Endothelial cell of umbilical vein (primary cell): ENCODE data around the gene ITFG1. TPM values are rescaled to one million over a fixed set of nuclear protein-coding genes. Genes with fewer than 3 reads are reported as not detected.
"Not testable (repeated sequence)": the region's sequence is repeated elsewhere in the genome, so short reads cannot be mapped to it uniquely, and the experiment has no call there.

Source experiments
- BruUV-seq: library from RNA; stranded (reverse); fragments of 400-500 nt; replicated peaks from 2 replicates; lab custom pipeline; 2021; lab: Mats Ljungman, UMichigan
- CTCF ChIA-PET: fragments of 300-600, 350-600 bp; sonication (Branson Sonifier 250); formaldehyde crosslinking; loops from one replicate; lab custom pipeline; 2021; ENCODE audit warnings: antibody characterized with exemption, inconsistent platforms; lab: Charles Lee
- POLR2A ChIA-PET: fragments of 300-600, 350-600 bp; sonication (Branson Sonifier 250); formaldehyde crosslinking; loops from one replicate; lab custom pipeline; 2021; ENCODE audit warnings: antibody characterized with exemption, inconsistent platforms; lab: Charles Lee
- DNase-seq: peaks from one replicate; pipeline ENCODE4 v3.0.0-alpha.2; 2011; ENCODE audit warnings: low read depth, low spot score
- FAIRE-seq: peaks from 2 replicates; lab custom pipeline; 2011; peaks lifted over from hg19 to GRCh38; lab: Jason Lieb, UNC
- H2AFZ ChIP-seq: 2 replicates; pipeline ENCODE4 v1.6.0; 2012; ENCODE audit warnings: low read depth, low read length, control low read depth, inconsistent platforms
- H3K27ac ChIP-seq: 2 replicates; pipeline ENCODE4 v1.5.1; 2011; ENCODE audit warnings: low read depth, mild to moderate bottlenecking, control low read depth, low read length, moderate library complexity; ENCODE audit not compliant: insufficient read depth
- H3K27me3 ChIP-seq, 2 experiments: 2 replicates each; pipeline versions ENCODE4 v1.6.0 to v1.6.1; 2011; ENCODE audit warnings: low read length in 2 of 2, mixed read lengths in 1 of 2; ENCODE audit not compliant: control insufficient read depth in 2 of 2, insufficient read depth in 2 of 2
- H3K36me3 ChIP-seq, 2 experiments: 2 replicates in 1 of 2; 3 replicates in 1 of 2; pipeline ENCODE4 v1.5.1; 2011; ENCODE audit warnings: low read length in 2 of 2, mild to moderate bottlenecking in 1 of 2, moderate library complexity in 1 of 2; ENCODE audit not compliant: control insufficient read depth in 2 of 2, insufficient read depth in 2 of 2; ENCODE audit errors: extremely low read depth in 1 of 2
- H3K4me1 ChIP-seq: 3 replicates; pipeline ENCODE4 v1.5.1; 2011; ENCODE audit warnings: mild to moderate bottlenecking, low read length; ENCODE audit not compliant: control insufficient read depth, insufficient read depth; ENCODE audit errors: extremely low read depth
- H3K4me2 ChIP-seq: 2 replicates; pipeline ENCODE4 v1.6.1; 2011; ENCODE audit warnings: low read length, control low read depth, mixed read lengths; ENCODE audit not compliant: insufficient read depth
- H3K4me3 ChIP-seq, 3 experiments: fragments of 200-600 bp in 1 of 3; sonication (generic), shearing (Covaris generic) in 1 of 3; replicated peaks in 1 of 3; 2 replicates each; pipeline ENCODE4 v1.5.1; 2011 to 2016; ENCODE audit warnings: control low read depth in 3 of 3, low read length in 3 of 3, mild to moderate bottlenecking in 2 of 3, inconsistent platforms in 1 of 3, low read depth in 1 of 3, moderate library complexity in 1 of 3; ENCODE audit not compliant: insufficient read depth in 1 of 3
- H3K79me2 ChIP-seq: 2 replicates; pipeline ENCODE4 v1.6.0; 2012; ENCODE audit warnings: low read length, inconsistent platforms; ENCODE audit not compliant: control insufficient read depth, insufficient read depth
- H3K9ac ChIP-seq: replicated peaks from 2 replicates; pipeline ENCODE3; 2011; ENCODE audit warnings: low read length, control low read depth; ENCODE audit not compliant: insufficient read depth; ENCODE audit errors: extremely low read depth
- H3K9me1 ChIP-seq: replicated peaks from 3 replicates; pipeline ENCODE4 v1.6.0; 2011; ENCODE audit warnings: mild to moderate bottlenecking, low read length; ENCODE audit not compliant: control insufficient read depth, insufficient read depth; ENCODE audit errors: extremely low read depth
- H3K9me3 ChIP-seq: replicated peaks from 2 replicates; pipeline ENCODE4 v1.5.1; 2012; ENCODE audit warnings: low read length, inconsistent platforms; ENCODE audit not compliant: control insufficient read depth, insufficient read depth
- H4K20me1 ChIP-seq: replicated peaks from 2 replicates; pipeline ENCODE3; 2011; ENCODE audit warnings: mild to moderate bottlenecking, low read length; ENCODE audit not compliant: control insufficient read depth, insufficient read depth; ENCODE audit errors: extremely low read depth
- EZH2 ChIP-seq: IDR thresholded peaks from 2 replicates; pipeline ENCODE4 v1.6.1; 2012; ENCODE audit warnings: borderline replicate concordance, low read depth, mild to moderate bottlenecking, moderate library complexity, low read length, inconsistent platforms; ENCODE audit not compliant: severe bottlenecking
- FOS ChIP-seq: IDR thresholded peaks from 2 replicates; pipeline ENCODE4 v1.6.1; 2011; ENCODE audit warnings: mild to moderate bottlenecking, low read length, moderate library complexity, borderline replicate concordance; ENCODE audit not compliant: insufficient read depth
- GATA2 ChIP-seq: IDR thresholded peaks from 2 replicates; pipeline ENCODE4 v1.7.0; 2011; ENCODE audit warnings: low read depth, mild to moderate bottlenecking, moderate library complexity, mixed read lengths, low read length; ENCODE audit not compliant: insufficient read length, insufficient read depth
- JUN ChIP-seq: IDR thresholded peaks from 2 replicates; pipeline ENCODE4 v1.6.1; 2011; ENCODE audit warnings: borderline replicate concordance, low read depth; ENCODE audit not compliant: insufficient read length, insufficient read depth
- MAX ChIP-seq: IDR thresholded peaks from 2 replicates; pipeline ENCODE4 v1.6.1; 2011; ENCODE audit not compliant: insufficient read depth, insufficient read length
- MYC ChIP-seq: IDR thresholded peaks from one replicate; pipeline ENCODE4 v1.6.1; 2011; ENCODE audit warnings: mild to moderate bottlenecking, low read depth, low read length
- POLR2A ChIP-seq: IDR thresholded peaks from 2 replicates; pipeline ENCODE4 v1.6.1; 2012; ENCODE audit warnings: low read depth, mild to moderate bottlenecking, control low read depth, low read length
- POLR2AphosphoS5 ChIP-seq: IDR thresholded peaks from 2 replicates; pipeline ENCODE4 v1.6.1; 2012; ENCODE audit warnings: low read depth, mild to moderate bottlenecking, control low read depth, low read length, moderate library complexity; ENCODE audit not compliant: insufficient read depth
- dilution Hi-C: fragments of 300-500 bp; cut with MboI; formaldehyde crosslinking; loops from one replicate; pipeline ENCODE4 v1.15.0; 2019; ENCODE audit warnings: low sequenced_read_pairs; ENCODE audit not compliant: extremely low pct_ligation_motif_present
- intact Hi-C: fragments of 100-400 bp; cut with micrococcal nuclease; formaldehyde crosslinking; loops from one replicate; pipeline ENCODE4 v1.10.0; 2022
- polyA plus RNA-seq, 4 experiments: library from polyadenylated mRNA; depleted of rRNA in 3 of 4; stranded (reverse) in 3 of 4; unstranded in 1 of 4; fragments of >200 nt; gene quantifications; 2 replicates each; pipeline versions ENCODE4 v1.2.1 to v1.2.3, GENCODE V29; 2011 to 2012; ENCODE audit warnings: missing spikeins in 1 of 4
- total RNA-seq: library from RNA; stranded (reverse); gene quantifications from 2 replicates; pipeline ENCODE4 v1.2.3, GENCODE V29; 2021
- TF ChIP-seq, protein P1 (sequence below), 2 donors: IDR thresholded peaks; 1 replicate in 1 of 2; 2 replicates in 1 of 2; pipeline ENCODE4 v1.5.1; 2011; ENCODE audit warnings: low read length in 2 of 2, mild to moderate bottlenecking in 2 of 2, moderate library complexity in 2 of 2, control low read depth in 1 of 2, inconsistent platforms in 1 of 2, low read depth in 1 of 2; ENCODE audit not compliant: insufficient read depth in 1 of 2; ENCODE audit errors: extremely low read depth in 1 of 2

Gene ITFG1
- total and polyA plus RNA-seq, 2 donors (not counting 3 experiments of a cell fraction or from before 2014, with no cell fraction given): 32.1 to 44.2 TPM

- ChIA-PET POLR2A (no interaction called here), CTCF (no interaction called here)
- no peak overlapping the region for H3K27ac ChIP-seq
- FAIRE-seq: no peak
- H3K27me3 ChIP-seq: no peaks in the 10 kb centered on the region
- no peak overlapping the region for H3K9ac ChIP-seq
- no peaks in the 10 kb centered on the region for H3K9me3 ChIP-seq
- H3K36me3 ChIP-seq: no peaks in the 10 kb centered on the region
- TF ChIP-seq, protein P1, sequence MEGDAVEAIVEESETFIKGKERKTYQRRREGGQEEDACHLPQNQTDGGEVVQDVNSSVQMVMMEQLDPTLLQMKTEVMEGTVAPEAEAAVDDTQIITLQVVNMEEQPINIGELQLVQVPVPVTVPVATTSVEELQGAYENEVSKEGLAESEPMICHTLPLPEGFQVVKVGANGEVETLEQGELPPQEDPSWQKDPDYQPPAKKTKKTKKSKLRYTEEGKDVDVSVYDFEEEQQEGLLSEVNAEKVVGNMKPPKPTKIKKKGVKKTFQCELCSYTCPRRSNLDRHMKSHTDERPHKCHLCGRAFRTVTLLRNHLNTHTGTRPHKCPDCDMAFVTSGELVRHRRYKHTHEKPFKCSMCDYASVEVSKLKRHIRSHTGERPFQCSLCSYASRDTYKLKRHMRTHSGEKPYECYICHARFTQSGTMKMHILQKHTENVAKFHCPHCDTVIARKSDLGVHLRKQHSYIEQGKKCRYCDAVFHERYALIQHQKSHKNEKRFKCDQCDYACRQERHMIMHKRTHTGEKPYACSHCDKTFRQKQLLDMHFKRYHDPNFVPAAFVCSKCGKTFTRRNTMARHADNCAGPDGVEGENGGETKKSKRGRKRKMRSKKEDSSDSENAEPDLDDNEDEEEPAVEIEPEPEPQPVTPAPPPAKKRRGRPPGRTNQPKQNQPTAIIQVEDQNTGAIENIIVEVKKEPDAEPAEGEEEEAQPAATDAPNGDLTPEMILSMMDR (IDR thresholded peaks at IDR 0.05; ENCODE audit: extremely low read depth in 1 of 2, insufficient read depth in 1 of 2, low read depth in 1 of 2, low read length in 2 of 2): no peak
- TF ChIP-seq POLR2AphosphoS5 (no peak), GATA2 (no peak), MYC (no peak), POLR2A (no peak), EZH2 (no peak), FOS (no peak), MAX (no peak), JUN (no peak)
- dilution Hi-C loops (no loop called here), intact Hi-C loops (no loop called here)
- BruUV-seq: no TSS peak
- no peaks in the 10 kb centered on the region for H3K79me2 ChIP-seq
- no peak overlapping the region for H3K4me2 ChIP-seq
- H2AFZ ChIP-seq: no peak overlapping the region
- no peak overlapping the region for H3K4me3 ChIP-seq
- H3K9me1 ChIP-seq: no peaks in the 10 kb centered on the region
- no peaks in the 10 kb centered on the region for H4K20me1 ChIP-seq
- no peaks in the 10 kb centered on the region for H3K4me1 ChIP-seq
- no peak for DNase-seq
Observed at GRCh38 chr16:47342055-47342454, 118.8 kb downstream of the ITFG1 start.

- H2AFZ ChIP-seq, intact Hi-C loops, H3K9ac ChIP-seq, H3K4me3 ChIP-seq, H3K79me2 ChIP-seq, BruUV-seq, H3K4me1 ChIP-seq, H3K27me3 ChIP-seq, H3K9me3 ChIP-seq, POLR2A ChIA-PET, H3K9me1 ChIP-seq, H3K36me3 ChIP-seq, DNase-seq, FAIRE-seq, H4K20me1 ChIP-seq, dilution Hi-C loops, H3K27ac ChIP-seq, CTCF ChIA-PET, H3K4me2 ChIP-seq: not testable (repeated sequence)
Observed at GRCh38 chr16:47330562-47330961, 130.3 kb downstream of the ITFG1 start.

GRCh38 chr16:47324309-47324708 lies 136.6 kb downstream of the ITFG1 start:
- BruUV-seq, intact Hi-C loops, H3K27ac ChIP-seq, H3K4me3 ChIP-seq, H2AFZ ChIP-seq, H3K9me3 ChIP-seq, FAIRE-seq, H3K36me3 ChIP-seq, dilution Hi-C loops, H3K79me2 ChIP-seq, H3K4me2 ChIP-seq, H3K27me3 ChIP-seq, POLR2A ChIA-PET, H3K9ac ChIP-seq, H4K20me1 ChIP-seq, H3K9me1 ChIP-seq, DNase-seq, H3K4me1 ChIP-seq: not testable (repeated sequence)
- CTCF ChIA-PET: interaction anchor here (1.1 kb wide), 1 partner anchor 199 kb away, joined by 3 read pairs; no protein-coding TSS in a partner anchor
